Hepatocyte (in vitro differentiated cells): ENCODE data around the gene SAPCD2. TPM values are rescaled to one million over a fixed set of nuclear protein-coding genes. Genes with fewer than 3 reads are reported as not detected.

Experiments used
- DNase-seq: peaks from one replicate; pipeline ENCODE4 v3.0.0-alpha.2; 2016; ENCODE audit warnings: low spot score
- H2AFZ ChIP-seq: fragments of 200-600 bp; sonication (generic); 2 replicates; pipeline ENCODE4 v1.6.0; 2016; ENCODE audit warnings: antibody characterized with exemption, mild to moderate bottlenecking
- H3K27ac ChIP-seq: fragments of 200-600 bp; sonication (generic); 2 replicates; pipeline ENCODE4 v1.5.1; 2016; ENCODE audit warnings: mild to moderate bottlenecking
- H3K27me3 ChIP-seq: fragments of 200-600 bp; sonication (generic); 2 replicates; pipeline ENCODE4 v1.6.1; 2016
- H3K36me3 ChIP-seq: fragments of 200-600 bp; sonication (generic); replicated peaks from 2 replicates; pipeline ENCODE4 v1.5.1; 2016; ENCODE audit warnings: low read depth; ENCODE audit not compliant: insufficient read depth
- H3K4me1 ChIP-seq: fragments of 200-600 bp; sonication (generic); 2 replicates; pipeline ENCODE4 v1.5.1; 2016; ENCODE audit warnings: mild to moderate bottlenecking, moderate library complexity; ENCODE audit not compliant: insufficient read depth
- H3K4me2 ChIP-seq: fragments of 200-600 bp; sonication (generic); 2 replicates; pipeline ENCODE4 v1.6.0; 2016
- H3K4me3 ChIP-seq: fragments of 200-600 bp; sonication (generic); 2 replicates; pipeline ENCODE4 v1.5.1; 2016; ENCODE audit warnings: mild to moderate bottlenecking
- H3K79me2 ChIP-seq: fragments of 200-600 bp; sonication (generic); 2 replicates; pipeline ENCODE4 v1.6.0; 2017; ENCODE audit warnings: mild to moderate bottlenecking
- H3K9me2 ChIP-seq: fragments of 200-600 bp; sonication (generic); replicated peaks from 2 replicates; pipeline ENCODE4 v1.6.0; 2017; ENCODE audit warnings: mild to moderate bottlenecking; ENCODE audit not compliant: insufficient read depth
- H3K9me3 ChIP-seq: fragments of 200-600 bp; sonication (generic); 2 replicates; pipeline ENCODE4 v1.5.1; 2016; ENCODE audit warnings: low read depth, mild to moderate bottlenecking
- H4K20me1 ChIP-seq: fragments of 200-600 bp; sonication (generic); 2 replicates; pipeline ENCODE4 v1.6.0; 2016; ENCODE audit warnings: mild to moderate bottlenecking; ENCODE audit not compliant: insufficient read depth, poor library complexity, severe bottlenecking
- EZH2 ChIP-seq: fragments of 200-600 bp; sonication (generic); IDR thresholded peaks from 2 replicates; pipeline ENCODE4 v1.6.1; 2016; ENCODE audit warnings: antibody characterized with exemption, mild to moderate bottlenecking, borderline replicate concordance
- EZH2phosphoT487 ChIP-seq: fragments of 200-600 bp; sonication (generic); IDR thresholded peaks from one replicate; pipeline ENCODE4 v1.6.1; 2018; ENCODE audit warnings: antibody characterized with exemption, mild to moderate bottlenecking, low read depth, moderate library complexity; ENCODE audit not compliant: unreplicated experiment, severe bottlenecking
- whole genome bisulfite sequencing: methylation state at CpG from one replicate; pipeline ENCODE4 v1.1.6; 2016; ENCODE audit warnings: low lambda C conversion rate; ENCODE audit errors: missing lambda C conversion rate; 5-methylcytosine and 5-hydroxymethylcytosine counted together
- polyA plus RNA-seq: library from polyadenylated mRNA; unstranded; fragments of >200 nt; fragmentation: Nextera tagmentation; extraction: Ambion mirVana; gene quantifications from 2 replicates; pipeline ENCODE4 v1.2.1, GENCODE V29; 2016
- total RNA-seq: library from RNA; depleted of rRNA; stranded (reverse); fragments of >200 nt; gene quantifications from 2 replicates; pipeline ENCODE4 v1.2.3, GENCODE V29; 2014
- TF ChIP-seq, protein P1 (sequence below): fragments of 200-600 bp; sonication (generic); IDR thresholded peaks from 2 replicates; pipeline ENCODE4 v1.5.1; 2016; ENCODE audit warnings: antibody characterized with exemption, mild to moderate bottlenecking; ENCODE audit not compliant: poor library complexity

SAPCD2 gene
- total and polyA plus RNA-seq, 2 experiments from 2014 or later: 4.8 to 7.5 TPM

DNA sequence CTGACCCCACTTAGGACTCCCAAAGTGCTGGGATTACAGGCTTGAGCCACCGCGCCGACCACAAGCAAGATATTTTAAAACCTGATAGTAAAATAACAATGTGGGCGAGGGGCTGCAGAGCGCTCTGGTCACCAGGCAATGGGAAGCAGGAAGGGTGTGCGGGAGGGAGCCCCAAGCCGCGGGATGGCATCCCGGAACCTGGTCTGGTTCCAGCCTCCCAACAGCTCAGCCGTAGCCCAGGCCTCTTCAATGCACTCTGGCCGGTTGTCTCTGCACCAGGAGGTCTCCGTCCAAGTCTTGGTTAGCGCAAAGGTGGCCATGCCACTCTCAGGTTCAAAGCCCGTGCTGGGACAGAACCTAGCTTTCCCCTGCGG is 6.3 kb upstream of the SAPCD2 start:
- TF ChIP-seq EZH2phosphoT487 (no peak), EZH2 (no peak)
- TF ChIP-seq, protein P1, sequence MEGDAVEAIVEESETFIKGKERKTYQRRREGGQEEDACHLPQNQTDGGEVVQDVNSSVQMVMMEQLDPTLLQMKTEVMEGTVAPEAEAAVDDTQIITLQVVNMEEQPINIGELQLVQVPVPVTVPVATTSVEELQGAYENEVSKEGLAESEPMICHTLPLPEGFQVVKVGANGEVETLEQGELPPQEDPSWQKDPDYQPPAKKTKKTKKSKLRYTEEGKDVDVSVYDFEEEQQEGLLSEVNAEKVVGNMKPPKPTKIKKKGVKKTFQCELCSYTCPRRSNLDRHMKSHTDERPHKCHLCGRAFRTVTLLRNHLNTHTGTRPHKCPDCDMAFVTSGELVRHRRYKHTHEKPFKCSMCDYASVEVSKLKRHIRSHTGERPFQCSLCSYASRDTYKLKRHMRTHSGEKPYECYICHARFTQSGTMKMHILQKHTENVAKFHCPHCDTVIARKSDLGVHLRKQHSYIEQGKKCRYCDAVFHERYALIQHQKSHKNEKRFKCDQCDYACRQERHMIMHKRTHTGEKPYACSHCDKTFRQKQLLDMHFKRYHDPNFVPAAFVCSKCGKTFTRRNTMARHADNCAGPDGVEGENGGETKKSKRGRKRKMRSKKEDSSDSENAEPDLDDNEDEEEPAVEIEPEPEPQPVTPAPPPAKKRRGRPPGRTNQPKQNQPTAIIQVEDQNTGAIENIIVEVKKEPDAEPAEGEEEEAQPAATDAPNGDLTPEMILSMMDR: no peak
- H3K36me3 ChIP-seq: no peaks in the 10 kb centered on the region
- H3K79me2 ChIP-seq: peaks cover 14% of the 10 kb centered on the region
- H3K4me3 ChIP-seq: no peak overlapping the region
- H3K9me2 ChIP-seq: no peaks in the 10 kb centered on the region
- 66% methylated on average over 15 of the region's 15 CpGs for WGBS
- DNase-seq: no peak
- peaks cover 7% of the 10 kb centered on the region for H4K20me1 ChIP-seq
- H3K27ac ChIP-seq: no peak overlapping the region
- peaks cover 14% of the 10 kb centered on the region for H3K27me3 ChIP-seq
- H2AFZ ChIP-seq: no peak overlapping the region
- no peaks in the 10 kb centered on the region for H3K9me3 ChIP-seq
- peaks cover 16% of the 10 kb centered on the region for H3K4me1 ChIP-seq
- H3K4me2 ChIP-seq: peak overlapping the region; percentile 96

DNA sequence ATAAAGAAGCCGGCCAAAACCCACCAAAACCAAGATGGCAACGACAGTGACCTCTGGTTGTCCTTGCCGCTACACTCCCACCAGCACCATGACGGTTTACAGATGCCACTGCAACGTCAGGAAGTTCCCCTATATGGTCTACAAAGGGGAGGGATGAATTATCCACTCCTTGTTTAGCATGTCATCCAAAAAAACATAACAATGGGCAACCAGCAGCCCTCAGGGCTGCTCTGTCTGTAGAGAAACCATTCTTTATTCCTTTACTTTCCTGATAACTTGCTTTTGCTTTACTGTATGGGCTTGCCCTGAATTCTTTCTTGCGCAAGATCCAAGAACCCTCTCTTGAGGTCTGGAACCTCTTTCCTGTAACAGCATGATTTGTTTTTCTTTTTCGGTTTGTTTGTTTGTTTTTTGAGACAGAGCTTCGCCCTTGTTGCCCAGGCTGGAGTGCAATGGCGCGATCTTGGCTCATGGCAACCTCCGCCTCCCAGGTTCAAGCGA is 5.0 kb upstream of the SAPCD2 start:
- Histone ChIP-seq H3K4me2 (no peak overlapping the region), H3K9me2 (no peaks in the 10 kb centered on the region), H3K9me3 (no peaks in the 10 kb centered on the region), H3K36me3 (no peaks in the 10 kb centered on the region), H3K4me3 (no peak overlapping the region), H3K27me3 (peaks cover 14% of the 10 kb centered on the region), H3K27ac (no peak overlapping the region), H4K20me1 (peaks cover 7% of the 10 kb centered on the region), H3K79me2 (peaks cover 14% of the 10 kb centered on the region), H3K4me1 (peaks cover 16% of the 10 kb centered on the region), H2AFZ (no peak overlapping the region)
- WGBS: 79% methylated on average over 12 of the region's 12 CpGs
- no peak for TF ChIP-seq EZH2phosphoT487
- TF ChIP-seq, protein P1: no peak
- no peak for TF ChIP-seq EZH2
- no peak for DNase-seq

DNA sequence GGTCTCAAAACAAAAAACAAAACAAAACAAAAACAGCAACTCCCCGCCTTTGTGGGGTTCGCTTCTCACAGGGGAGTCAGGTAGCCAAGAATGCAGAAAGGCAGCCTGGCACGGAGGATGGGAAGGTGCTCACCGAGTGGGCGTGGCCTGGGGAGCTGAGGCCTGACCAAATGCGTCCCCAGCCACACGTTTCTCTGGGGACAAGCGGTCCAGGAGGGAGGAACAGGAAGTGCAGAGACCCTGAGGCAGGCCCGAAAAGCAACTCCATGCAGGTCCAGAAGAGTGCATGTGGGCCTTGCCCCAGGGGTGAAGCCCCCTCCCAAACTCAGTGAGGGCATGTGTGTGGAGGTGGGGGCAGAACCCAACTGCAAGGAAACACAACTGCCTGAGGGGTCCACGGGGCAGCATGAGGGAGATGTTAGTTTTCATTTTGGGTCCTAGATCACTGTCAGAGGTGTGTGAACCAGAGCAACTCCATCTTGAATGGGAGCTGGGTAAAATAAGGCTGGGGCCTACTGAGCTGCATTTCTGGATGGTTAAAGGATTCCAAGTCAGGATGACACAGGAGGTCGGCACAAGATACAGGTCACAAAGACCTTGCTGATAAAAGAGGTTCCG is 4.4 kb upstream of the SAPCD2 start:
- Histone ChIP-seq H3K9me3 (no peaks in the 10 kb centered on the region), H3K4me3 (no peak overlapping the region), H2AFZ (no peak overlapping the region), H4K20me1 (peaks cover 7% of the 10 kb centered on the region), H3K36me3 (no peaks in the 10 kb centered on the region), H3K4me2 (no peak overlapping the region), H3K27ac (no peak overlapping the region), H3K9me2 (no peaks in the 10 kb centered on the region), H3K27me3 (peaks cover 14% of the 10 kb centered on the region), H3K4me1 (peaks cover 16% of the 10 kb centered on the region), H3K79me2 (peaks cover 14% of the 10 kb centered on the region)
- DNase-seq: no peak
- TF ChIP-seq EZH2phosphoT487 (no peak), EZH2 (no peak)
- TF ChIP-seq, protein P1: no peak
- WGBS: 74% methylated on average over 12 of the region's 12 CpGs
